Liver (tissue), 3 donors: Measurements from ENCODE around the gene NOXRED1.

Source experiments
- RXRA ChIP-seq, 2 donors: IDR thresholded peaks; 2 replicates each; pipeline ENCODE4 v1.6.1; 2017 to 2018; ENCODE audit warnings: antibody characterized with exemption in 2 of 2, mild to moderate bottlenecking in 1 of 2
- TAF1 ChIP-seq: conservative IDR thresholded peaks from 2 replicates; pipeline ENCODE4 v1.6.1; 2016; ENCODE audit warnings: antibody characterized with exemption, mild to moderate bottlenecking
- TF ChIP-seq, protein P1 (sequence below): fragments of 150-350 bp; IDR thresholded peaks from 2 replicates; pipeline ENCODE4 v1.5.1; 2017; ENCODE audit warnings: improper control_type of control experiment, low read depth, low read length; ENCODE audit not compliant: missing input control
- TF ChIP-seq, protein P2 (sequence below): IDR thresholded peaks from 2 replicates; pipeline ENCODE4 v1.6.1; 2016; ENCODE audit warnings: antibody characterized with exemption, mild to moderate bottlenecking
- donor health status: healthy.
- donor health status: healthy.

- TF ChIP-seq, protein P1, sequence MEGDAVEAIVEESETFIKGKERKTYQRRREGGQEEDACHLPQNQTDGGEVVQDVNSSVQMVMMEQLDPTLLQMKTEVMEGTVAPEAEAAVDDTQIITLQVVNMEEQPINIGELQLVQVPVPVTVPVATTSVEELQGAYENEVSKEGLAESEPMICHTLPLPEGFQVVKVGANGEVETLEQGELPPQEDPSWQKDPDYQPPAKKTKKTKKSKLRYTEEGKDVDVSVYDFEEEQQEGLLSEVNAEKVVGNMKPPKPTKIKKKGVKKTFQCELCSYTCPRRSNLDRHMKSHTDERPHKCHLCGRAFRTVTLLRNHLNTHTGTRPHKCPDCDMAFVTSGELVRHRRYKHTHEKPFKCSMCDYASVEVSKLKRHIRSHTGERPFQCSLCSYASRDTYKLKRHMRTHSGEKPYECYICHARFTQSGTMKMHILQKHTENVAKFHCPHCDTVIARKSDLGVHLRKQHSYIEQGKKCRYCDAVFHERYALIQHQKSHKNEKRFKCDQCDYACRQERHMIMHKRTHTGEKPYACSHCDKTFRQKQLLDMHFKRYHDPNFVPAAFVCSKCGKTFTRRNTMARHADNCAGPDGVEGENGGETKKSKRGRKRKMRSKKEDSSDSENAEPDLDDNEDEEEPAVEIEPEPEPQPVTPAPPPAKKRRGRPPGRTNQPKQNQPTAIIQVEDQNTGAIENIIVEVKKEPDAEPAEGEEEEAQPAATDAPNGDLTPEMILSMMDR: no peak
- TF ChIP-seq RXRA (IDR thresholded peaks at IDR 0.05): no peak
- TF ChIP-seq, protein P2, sequence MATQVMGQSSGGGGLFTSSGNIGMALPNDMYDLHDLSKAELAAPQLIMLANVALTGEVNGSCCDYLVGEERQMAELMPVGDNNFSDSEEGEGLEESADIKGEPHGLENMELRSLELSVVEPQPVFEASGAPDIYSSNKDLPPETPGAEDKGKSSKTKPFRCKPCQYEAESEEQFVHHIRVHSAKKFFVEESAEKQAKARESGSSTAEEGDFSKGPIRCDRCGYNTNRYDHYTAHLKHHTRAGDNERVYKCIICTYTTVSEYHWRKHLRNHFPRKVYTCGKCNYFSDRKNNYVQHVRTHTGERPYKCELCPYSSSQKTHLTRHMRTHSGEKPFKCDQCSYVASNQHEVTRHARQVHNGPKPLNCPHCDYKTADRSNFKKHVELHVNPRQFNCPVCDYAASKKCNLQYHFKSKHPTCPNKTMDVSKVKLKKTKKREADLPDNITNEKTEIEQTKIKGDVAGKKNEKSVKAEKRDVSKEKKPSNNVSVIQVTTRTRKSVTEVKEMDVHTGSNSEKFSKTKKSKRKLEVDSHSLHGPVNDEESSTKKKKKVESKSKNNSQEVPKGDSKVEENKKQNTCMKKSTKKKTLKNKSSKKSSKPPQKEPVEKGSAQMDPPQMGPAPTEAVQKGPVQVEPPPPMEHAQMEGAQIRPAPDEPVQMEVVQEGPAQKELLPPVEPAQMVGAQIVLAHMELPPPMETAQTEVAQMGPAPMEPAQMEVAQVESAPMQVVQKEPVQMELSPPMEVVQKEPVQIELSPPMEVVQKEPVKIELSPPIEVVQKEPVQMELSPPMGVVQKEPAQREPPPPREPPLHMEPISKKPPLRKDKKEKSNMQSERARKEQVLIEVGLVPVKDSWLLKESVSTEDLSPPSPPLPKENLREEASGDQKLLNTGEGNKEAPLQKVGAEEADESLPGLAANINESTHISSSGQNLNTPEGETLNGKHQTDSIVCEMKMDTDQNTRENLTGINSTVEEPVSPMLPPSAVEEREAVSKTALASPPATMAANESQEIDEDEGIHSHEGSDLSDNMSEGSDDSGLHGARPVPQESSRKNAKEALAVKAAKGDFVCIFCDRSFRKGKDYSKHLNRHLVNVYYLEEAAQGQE: no peak
- no peak for TF ChIP-seq TAF1
Observed at GRCh38 chr14:77426396-77426795, 3.1 kb upstream of the NOXRED1 start.
